NT2/D1 (cell line): Measurements from ENCODE around the gene TPK1.

Experiments used
- DNase-seq: peaks from one replicate; pipeline ENCODE4 v3.0.0-alpha.2; 2011; ENCODE audit warnings: low read depth, low spot score
- H3K27me3 ChIP-seq: 2 replicates; pipeline ENCODE4 v1.6.0; 2011; ENCODE audit warnings: mild to moderate bottlenecking; ENCODE audit not compliant: insufficient read length, insufficient read depth
- H3K36me3 ChIP-seq: 2 replicates; pipeline ENCODE4 v1.6.1; 2011; ENCODE audit warnings: mild to moderate bottlenecking, low read length, mixed read lengths; ENCODE audit not compliant: insufficient read depth, insufficient read length
- H3K4me1 ChIP-seq: 2 replicates; pipeline ENCODE4 v1.5.1; 2011; ENCODE audit not compliant: insufficient read depth, insufficient read length
- H3K4me3 ChIP-seq: 2 replicates; pipeline ENCODE4 v1.5.1; 2011; ENCODE audit warnings: low read depth; ENCODE audit not compliant: insufficient read length
- H3K9ac ChIP-seq: 2 replicates; pipeline ENCODE4 v1.6.0; 2011; ENCODE audit warnings: low read depth; ENCODE audit not compliant: insufficient read length
- H3K9me3 ChIP-seq: 2 replicates; pipeline ENCODE4 v1.5.1; 2011; ENCODE audit warnings: mild to moderate bottlenecking, low read length; ENCODE audit not compliant: insufficient read depth
- SUZ12 ChIP-seq: IDR thresholded peaks from 2 replicates; pipeline ENCODE4 v1.6.1; 2011; ENCODE audit not compliant: insufficient read length, insufficient read depth; ENCODE audit errors: extremely low read depth
- YY1 ChIP-seq: IDR thresholded peaks from 2 replicates; pipeline ENCODE4 v1.6.1; 2011; ENCODE audit not compliant: insufficient read length, insufficient read depth
- ZNF274 ChIP-seq: IDR thresholded peaks from 2 replicates; pipeline ENCODE4 v1.6.1; 2011; ENCODE audit warnings: mild to moderate bottlenecking, low read depth, low read length

Gene TPK1

GRCh38 chr7:144517749-144518148, 318.1 kb downstream of the TPK1 start:
- no peak for DNase-seq
- no peaks in the 10 kb centered on the region for H3K4me1 ChIP-seq
- no peak for TF ChIP-seq YY1
- no peak for TF ChIP-seq ZNF274
- no peak for TF ChIP-seq SUZ12
- no peak overlapping the region for H3K4me3 ChIP-seq
- no peaks in the 10 kb centered on the region for H3K36me3 ChIP-seq
- no peaks in the 10 kb centered on the region for H3K27me3 ChIP-seq
- H3K9ac ChIP-seq: no peak overlapping the region
- H3K9me3 ChIP-seq: no peaks in the 10 kb centered on the region

- no peak for DNase-seq
- Histone ChIP-seq H3K9me3 (no peaks in the 10 kb centered on the region), H3K27me3 (no peaks in the 10 kb centered on the region), H3K36me3 (no peaks in the 10 kb centered on the region), H3K4me3 (no peak overlapping the region), H3K4me1 (no peaks in the 10 kb centered on the region), H3K9ac (no peak overlapping the region)
- no peak for TF ChIP-seq ZNF274
- no peak for TF ChIP-seq YY1
- no peak for TF ChIP-seq SUZ12
Observed at GRCh38 chr7:144516729-144517525, 318.9 kb downstream of the TPK1 start.

DNA sequence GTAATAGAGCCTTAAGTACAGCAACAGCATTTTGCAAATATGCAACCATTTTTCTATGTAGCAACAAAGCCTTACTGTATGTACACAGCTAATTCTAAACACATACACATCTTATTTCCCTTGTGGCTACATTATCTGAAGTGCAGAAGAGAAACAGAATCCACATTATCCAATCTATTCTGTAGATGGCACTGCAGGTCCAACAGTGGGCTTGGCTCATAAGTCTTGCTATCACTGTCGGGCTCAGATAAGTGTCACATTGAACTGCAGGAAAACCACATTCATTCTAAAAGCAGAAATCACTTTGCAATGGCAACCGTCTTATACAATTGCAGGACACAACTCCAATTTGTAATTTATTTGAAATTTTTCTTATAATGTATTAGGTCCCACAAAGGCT, 322.5 kb downstream of the TPK1 start:
- TF ChIP-seq SUZ12 (no peak), ZNF274 (no peak), YY1 (no peak)
- no peak overlapping the region for H3K9ac ChIP-seq
- H3K36me3 ChIP-seq: no peaks in the 10 kb centered on the region
- H3K27me3 ChIP-seq: no peaks in the 10 kb centered on the region
- peak; percentile 22 for DNase-seq
- no peak overlapping the region for H3K4me3 ChIP-seq
- no peaks in the 10 kb centered on the region for H3K9me3 ChIP-seq
- no peaks in the 10 kb centered on the region for H3K4me1 ChIP-seq

- Histone ChIP-seq H3K36me3 (no peaks in the 10 kb centered on the region), H3K4me3 (no peak overlapping the region), H3K4me1 (no peaks in the 10 kb centered on the region), H3K9ac (no peak overlapping the region), H3K27me3 (no peaks in the 10 kb centered on the region), H3K9me3 (no peaks in the 10 kb centered on the region)
- DNase-seq: no peak
- TF ChIP-seq SUZ12: no peak
- TF ChIP-seq YY1: no peak
- TF ChIP-seq ZNF274: no peak
Observed at GRCh38 chr7:144510621-144511020, 325.2 kb downstream of the TPK1 start.

- no peaks in the 10 kb centered on the region; the same call in 1 of the 2 replicates for H3K9me3 ChIP-seq
- TF ChIP-seq ZNF274 (no peak), SUZ12 (no peak), YY1 (no peak)
- H3K4me1 ChIP-seq: no peaks in the 10 kb centered on the region
- no peak for DNase-seq
- no peak overlapping the region for H3K4me3 ChIP-seq
- no peaks in the 10 kb centered on the region for H3K27me3 ChIP-seq
- no peak overlapping the region for H3K9ac ChIP-seq
- no peaks in the 10 kb centered on the region for H3K36me3 ChIP-seq
Observed at GRCh38 chr7:144508702-144509101, 327.2 kb downstream of the TPK1 start.

- Histone ChIP-seq H3K9ac (no peak overlapping the region), H3K36me3 (no peaks in the 10 kb centered on the region), H3K27me3 (no peaks in the 10 kb centered on the region), H3K4me3 (no peak overlapping the region), H3K4me1 (no peaks in the 10 kb centered on the region), H3K9me3 (no peaks in the 10 kb centered on the region; the same call in 1 of the 2 replicates)
- TF ChIP-seq SUZ12 (no peak), ZNF274 (no peak), YY1 (no peak)
- DNase-seq: no peak
Observed at GRCh38 chr7:144503215-144503614, 332.6 kb downstream of the TPK1 start.

DNA sequence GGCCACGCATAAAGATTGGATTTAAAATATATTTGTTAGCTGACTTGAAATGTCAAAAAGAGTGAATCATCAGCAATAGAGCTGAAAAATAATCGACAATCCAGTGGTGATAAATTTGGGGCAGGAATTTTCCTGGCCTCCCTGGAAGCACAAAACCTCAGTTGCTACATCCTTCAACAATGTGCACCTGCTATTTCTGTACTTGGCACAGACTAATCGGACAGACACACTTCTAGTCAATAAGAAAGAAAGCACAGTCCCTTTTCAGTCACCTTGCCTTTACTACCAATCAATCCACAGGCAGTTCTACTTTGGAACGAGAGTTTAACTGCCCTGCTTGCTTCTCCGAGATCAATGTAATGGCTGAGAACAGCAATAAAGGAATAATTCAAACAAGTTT, 335.6 kb downstream of the TPK1 start:
- Histone ChIP-seq H3K9me3 (no peaks in the 10 kb centered on the region), H3K36me3 (no peaks in the 10 kb centered on the region), H3K4me3 (no peak overlapping the region), H3K9ac (no peak overlapping the region), H3K4me1 (no peaks in the 10 kb centered on the region), H3K27me3 (no peaks in the 10 kb centered on the region)
- DNase-seq: no peak
- TF ChIP-seq SUZ12: no peak
- TF ChIP-seq ZNF274: no peak
- no peak for TF ChIP-seq YY1
